Sigmoid colon (tissue), 7 donors: Measurements from ENCODE around the gene PIGB. TPM values are rescaled to one million over a fixed set of nuclear protein-coding genes. Genes with fewer than 3 reads are reported as not detected.

Source experiments
- DNase-seq: peaks from one replicate; pipeline ENCODE4 v3.0.0-alpha.2; 2019
- H3K27ac ChIP-seq, 4 donors: fragments of 200-600 bp; sonication (generic); one replicate each; pipeline ENCODE4 v1.5.1; 2016 to 2019; ENCODE audit warnings: mild to moderate bottlenecking in 1 of 4
- H3K27me3 ChIP-seq, 3 donors: fragments of 200-600 bp; sonication (generic); one replicate each; pipeline ENCODE4 v1.5.1; 2019; ENCODE audit warnings: mild to moderate bottlenecking in 1 of 3
- H3K36me3 ChIP-seq, 4 donors: fragments of 200-600 bp; sonication (generic); one replicate each; pipeline ENCODE4 v1.5.1; 2016 to 2019
- H3K4me1 ChIP-seq, 4 donors: fragments of 200-600 bp; sonication (generic); one replicate each; pipeline ENCODE4 v1.5.1; 2017 to 2019
- H3K4me3 ChIP-seq, 4 donors: fragments of 200-600 bp; sonication (generic); one replicate each; pipeline ENCODE4 v1.5.1; 2017 to 2019; ENCODE audit warnings: mild to moderate bottlenecking in 2 of 4, moderate library complexity in 1 of 4
- H3K9me3 ChIP-seq, 4 donors: fragments of 200-600 bp in 3 of 4; sonication (generic) in 3 of 4; one replicate each; pipeline versions ENCODE4 v1.5.1 to v1.6.1; 2013 to 2019
- CTCF ChIP-seq, 4 experiments: fragments of 450-650 bp in 3 of 4; fragments of 200-600 bp in 1 of 4; IDR thresholded peaks; one replicate each; pipeline ENCODE4 v1.5.1; 2016 to 2019; ENCODE audit warnings: antibody characterized with exemption in 4 of 4, mild to moderate bottlenecking in 3 of 4, moderate library complexity in 2 of 4
- EP300 ChIP-seq, 4 donors: sonication (generic); formaldehyde crosslinking; IDR thresholded peaks; one replicate each; pipeline ENCODE4 v1.6.1; 2017; ENCODE audit warnings: antibody characterized with exemption in 4 of 4
- POLR2A ChIP-seq, 2 donors: fragments of 450-650 bp; IDR thresholded peaks; one replicate each; pipeline ENCODE4 v1.6.1; 2016; ENCODE audit warnings: antibody characterized with exemption in 2 of 2, mild to moderate bottlenecking in 2 of 2, moderate library complexity in 2 of 2
- POLR2AphosphoS5 ChIP-seq, 4 donors: sonication (generic); formaldehyde crosslinking; IDR thresholded peaks; one replicate each; pipeline ENCODE4 v1.6.1; 2017; ENCODE audit warnings: antibody characterized with exemption in 4 of 4
- WGBS, 2 donors: extraction: QIAGEN DNeasy Blood & Tissue Kit; methylation state at CpG; one replicate each; pipeline ENCODE4 v1.1.7; 2013; 5-methylcytosine and 5-hydroxymethylcytosine counted together
- intact Hi-C: fragments of 100-400 bp; cut with DNase I; formaldehyde crosslinking; loops from one replicate; pipeline ENCODE4 v1.15.1; 2023
- polyA plus RNA-seq, 3 donors: library from polyadenylated mRNA; stranded (reverse); fragments of 200-250 nt; gene quantifications; one replicate each; pipeline ENCODE4 v1.2.3, GENCODE V29; 2013
- total RNA-seq, 4 donors: library from RNA; depleted of rRNA; stranded (reverse); fragments of >200 nt; gene quantifications; one replicate each; pipeline ENCODE4 v1.1.0, GENCODE V29; 2016
- donor health status: healthy with polysubstance abuse.
- donor health status: Bipolar disorder and iron deficiency.
- donor health status: healthy.

The PIGB gene
- total and polyA plus RNA-seq, 7 donors, result 3.9 to 13.6 (median 6.3) TPM

DNA sequence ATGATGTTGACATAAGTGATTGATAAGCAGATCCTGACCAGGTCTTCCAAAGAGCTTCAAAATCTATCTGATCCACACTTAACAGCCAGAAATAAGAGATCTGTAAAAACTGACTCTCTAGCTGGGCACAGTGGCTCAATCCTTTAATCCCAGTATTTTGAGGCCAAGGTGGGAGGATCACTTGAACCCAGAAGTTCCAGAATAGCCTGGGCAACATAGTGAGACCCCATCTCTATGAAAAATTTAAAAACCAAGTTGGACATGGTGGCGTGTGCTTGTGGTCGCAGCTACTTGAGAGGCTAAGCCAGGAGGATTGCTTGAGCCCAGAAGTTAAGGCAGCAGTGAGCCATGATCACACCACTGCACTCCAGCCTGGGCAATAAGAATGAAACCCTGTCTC, 43.6 kb downstream of the PIGB start:
- 98% methylated on average over 2 of the region's 2 CpGs for WGBS, 2 donors
- Histone ChIP-seq H3K9me3 (no peaks in the 10 kb centered on the region), H3K4me3 (no peak overlapping the region), H3K27ac (no peak overlapping the region), H3K27me3 (no peaks in the 10 kb centered on the region), H3K4me1 (no peaks in the 10 kb centered on the region), H3K36me3 (peaks cover 0 to 53% (median 6%) of the 10 kb centered on the region in 4 donors)
- TF ChIP-seq EP300 (IDR thresholded peaks at IDR 0.05) (no peak), POLR2A (IDR thresholded peaks at IDR 0.05) (no peak), POLR2AphosphoS5 (IDR thresholded peaks at IDR 0.05) (no peak), CTCF (IDR thresholded peaks at IDR 0.05) (no peak)
- no peak for DNase-seq
- intact Hi-C loops, result no loop called here

- no peaks in the 10 kb centered on the region for H3K9me3 ChIP-seq
- no peak for DNase-seq
- WGBS, 2 donors, result 82 to 95% methylated on average over 1 of the region's 1 CpG
- TF ChIP-seq EP300 (IDR thresholded peaks at IDR 0.05) (no peak), CTCF (IDR thresholded peaks at IDR 0.05) (no peak), POLR2A (IDR thresholded peaks at IDR 0.05) (no peak), POLR2AphosphoS5 (IDR thresholded peaks at IDR 0.05) (no peak)
- intact Hi-C loops, result no loop called here
- H3K27ac ChIP-seq, result no peak overlapping the region
- peaks cover 0 to 73% (median 10%) of the 10 kb centered on the region in 4 donors for H3K36me3 ChIP-seq
- H3K27me3 ChIP-seq, result no peaks in the 10 kb centered on the region
- no peak overlapping the region for H3K4me3 ChIP-seq
- no peaks in the 10 kb centered on the region for H3K4me1 ChIP-seq
Observed at GRCh38 chr15:55366981-55367380, 48.0 kb downstream of the PIGB start.

DNA sequence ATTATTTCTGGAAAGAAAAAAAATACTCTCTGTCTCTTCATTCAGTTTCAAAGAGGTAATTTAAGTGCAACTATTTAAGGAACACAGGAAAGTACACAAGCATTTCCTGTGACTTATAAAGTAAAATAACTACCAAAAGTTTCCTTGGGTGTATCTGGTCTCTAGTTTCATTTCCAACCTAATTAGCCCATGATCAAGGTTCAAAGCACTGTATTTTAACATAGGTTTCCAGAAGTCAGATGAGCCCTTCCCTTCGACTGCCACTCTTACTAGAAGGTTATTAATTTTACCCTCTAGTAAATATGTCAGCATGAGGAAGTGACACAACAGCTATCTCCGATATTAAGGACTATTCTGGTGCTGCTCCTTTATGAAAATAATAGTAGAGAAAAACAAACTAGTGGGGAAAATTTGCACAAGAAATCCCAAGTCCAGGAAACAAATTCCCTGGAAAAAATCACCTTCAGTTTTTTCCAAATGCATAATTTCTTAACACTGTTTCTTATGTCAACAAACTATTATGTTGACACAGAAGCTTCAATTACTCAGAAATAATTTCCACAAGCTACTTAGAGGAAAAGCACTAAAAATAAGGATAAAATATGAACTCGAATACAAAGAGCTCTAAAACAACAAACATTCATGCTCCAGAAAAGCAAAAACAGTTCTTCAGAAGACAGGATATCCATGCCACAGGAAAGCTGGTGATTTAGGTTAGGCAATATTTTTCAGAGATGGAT, 53.8 kb downstream of the PIGB start:
- Histone ChIP-seq H3K4me3 (no peak overlapping the region), H3K27ac (no peak overlapping the region), H3K27me3 (no peaks in the 10 kb centered on the region), H3K4me1 (no peaks in the 10 kb centered on the region), H3K9me3 (no peaks in the 10 kb centered on the region), H3K36me3 (peaks cover 0 to 93% (median 11%) of the 10 kb centered on the region in 4 donors)
- no peak for DNase-seq
- TF ChIP-seq CTCF (IDR thresholded peaks at IDR 0.05) (no peak), POLR2A (IDR thresholded peaks at IDR 0.05) (no peak), POLR2AphosphoS5 (IDR thresholded peaks at IDR 0.05) (no peak), EP300 (IDR thresholded peaks at IDR 0.05) (no peak)
- 32 to 34% methylated on average over 3 of the region's 3 CpGs for WGBS, 2 donors
- intact Hi-C loops, result no loop called here

GRCh38 chr15:55379095-55379494, 60.1 kb downstream of the PIGB start:
- Histone ChIP-seq H3K27me3 (no peaks in the 10 kb centered on the region), H3K4me3 (no peak overlapping the region), H3K27ac (no peak overlapping the region), H3K9me3 (no peaks in the 10 kb centered on the region), H3K4me1 (no peaks in the 10 kb centered on the region), H3K36me3 (peaks cover 10 to 75% (median 18%) of the 10 kb centered on the region in 4 donors)
- TF ChIP-seq EP300 (IDR thresholded peaks at IDR 0.05), result no peak
- no peak for TF ChIP-seq POLR2A (IDR thresholded peaks at IDR 0.05)
- no peak for TF ChIP-seq CTCF (IDR thresholded peaks at IDR 0.05)
- no peak for TF ChIP-seq POLR2AphosphoS5 (IDR thresholded peaks at IDR 0.05)
- 89 to 90% methylated on average over 5 of the region's 5 CpGs for WGBS, 2 donors
- intact Hi-C loops, result no loop called here
- DNase-seq, result no peak

GRCh38 chr15:55381595-55381994, 62.6 kb downstream of the PIGB start:
- Histone ChIP-seq H3K36me3 (peaks cover 10 to 67% (median 20%) of the 10 kb centered on the region in 4 donors), H3K27ac (no peak overlapping the region), H3K27me3 (no peaks in the 10 kb centered on the region), H3K9me3 (no peaks in the 10 kb centered on the region), H3K4me1 (no peaks in the 10 kb centered on the region), H3K4me3 (no peak overlapping the region)
- intact Hi-C loops, result no loop called here
- DNase-seq, result no peak
- TF ChIP-seq EP300 (IDR thresholded peaks at IDR 0.05) (no peak), POLR2A (IDR thresholded peaks at IDR 0.05) (no peak), CTCF (IDR thresholded peaks at IDR 0.05) (no peak), POLR2AphosphoS5 (IDR thresholded peaks at IDR 0.05) (no peak)
